ENCODE results near the gene PRSS8.
"Not testable (repeated sequence)": the region's sequence is repeated elsewhere in the genome, so short reads cannot be mapped to it uniquely, and the experiment has no call there.

Gene PRSS8

GRCh38 chr16:31179219-31179746 is 43.8 kb upstream of the PRSS8 start:
- peak overlapping the region; percentile 73 for H3K4me3 ChIP-seq (ENCODE audit: low read depth, low read length)
- TF ChIP-seq, protein P1, sequence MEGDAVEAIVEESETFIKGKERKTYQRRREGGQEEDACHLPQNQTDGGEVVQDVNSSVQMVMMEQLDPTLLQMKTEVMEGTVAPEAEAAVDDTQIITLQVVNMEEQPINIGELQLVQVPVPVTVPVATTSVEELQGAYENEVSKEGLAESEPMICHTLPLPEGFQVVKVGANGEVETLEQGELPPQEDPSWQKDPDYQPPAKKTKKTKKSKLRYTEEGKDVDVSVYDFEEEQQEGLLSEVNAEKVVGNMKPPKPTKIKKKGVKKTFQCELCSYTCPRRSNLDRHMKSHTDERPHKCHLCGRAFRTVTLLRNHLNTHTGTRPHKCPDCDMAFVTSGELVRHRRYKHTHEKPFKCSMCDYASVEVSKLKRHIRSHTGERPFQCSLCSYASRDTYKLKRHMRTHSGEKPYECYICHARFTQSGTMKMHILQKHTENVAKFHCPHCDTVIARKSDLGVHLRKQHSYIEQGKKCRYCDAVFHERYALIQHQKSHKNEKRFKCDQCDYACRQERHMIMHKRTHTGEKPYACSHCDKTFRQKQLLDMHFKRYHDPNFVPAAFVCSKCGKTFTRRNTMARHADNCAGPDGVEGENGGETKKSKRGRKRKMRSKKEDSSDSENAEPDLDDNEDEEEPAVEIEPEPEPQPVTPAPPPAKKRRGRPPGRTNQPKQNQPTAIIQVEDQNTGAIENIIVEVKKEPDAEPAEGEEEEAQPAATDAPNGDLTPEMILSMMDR (IDR thresholded peaks at IDR 0.05; ENCODE audit: borderline replicate concordance, insufficient read depth, low read depth, low read length), result no peak

- TF ChIP-seq, protein P1 (IDR thresholded peaks at IDR 0.05; ENCODE audit: borderline replicate concordance, insufficient read depth, low read depth, low read length), result no peak
- no peak overlapping the region for H3K4me3 ChIP-seq (ENCODE audit: low read depth, low read length)
These were observed 41.6 kb upstream of the PRSS8 start for GRCh38 chr16:31177136-31177535.

DNA sequence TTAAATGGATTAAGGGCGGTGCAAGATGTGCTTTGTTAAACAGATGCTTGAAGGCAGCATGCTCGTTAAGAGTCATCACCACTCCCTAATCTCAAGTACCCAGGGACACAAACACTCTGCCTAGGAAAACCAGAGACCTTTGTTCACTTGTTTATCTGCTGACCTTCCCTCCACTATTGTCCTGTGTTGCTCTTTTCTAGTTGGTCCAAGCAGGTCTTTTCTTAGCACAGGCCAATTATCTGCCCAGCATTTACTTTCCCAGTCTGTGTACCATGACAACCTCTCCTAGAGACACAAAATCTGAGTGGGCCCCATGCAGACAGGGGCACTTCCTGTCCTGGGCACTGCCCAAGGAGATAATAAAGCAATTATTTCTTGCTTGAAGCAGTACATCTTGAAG is 34.5 kb upstream of the PRSS8 start:
- H3K4me3 ChIP-seq (ENCODE audit: low read depth, low read length), result not testable (repeated sequence)

DNA sequence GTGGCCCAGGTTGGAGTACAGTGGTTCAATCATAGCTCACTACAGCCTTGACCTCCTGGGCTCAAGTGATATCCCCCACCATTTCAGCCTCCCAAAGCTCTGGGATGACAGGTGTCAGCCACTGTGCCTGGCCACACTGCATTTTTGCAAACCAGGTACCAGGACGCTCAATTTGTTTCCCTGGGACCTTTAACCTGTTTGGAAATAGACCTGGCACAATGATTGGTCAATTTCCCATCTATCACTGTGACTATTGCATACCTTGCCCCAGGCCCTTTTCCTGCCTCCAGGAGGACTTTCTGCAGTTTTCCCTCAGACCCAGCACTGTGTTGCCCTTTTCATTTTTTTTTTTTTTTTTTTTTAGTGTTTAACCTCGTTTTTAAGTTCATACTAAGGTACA is 33.3 kb upstream of the PRSS8 start:
- TF ChIP-seq, protein P1 (IDR thresholded peaks at IDR 0.05; ENCODE audit: borderline replicate concordance, insufficient read depth, low read depth, low read length), result no peak

GRCh38 chr16:31167315-31167714 is 31.8 kb upstream of the PRSS8 start:
- no peak overlapping the region for H3K4me3 ChIP-seq (ENCODE audit: low read depth, low read length)
- TF ChIP-seq, protein P1 (IDR thresholded peaks at IDR 0.05; ENCODE audit: borderline replicate concordance, insufficient read depth, low read depth, low read length), result no peak

More for the DNA sequence above, 33.3 kb upstream of the PRSS8 start:
- no peak overlapping the region for H3K4me3 ChIP-seq (ENCODE audit: low read depth, low read length)

GRCh38 chr16:31157136-31157535 is 21.6 kb upstream of the PRSS8 start:
- TF ChIP-seq, protein P1 (IDR thresholded peaks at IDR 0.05; ENCODE audit: borderline replicate concordance, insufficient read depth, low read depth, low read length), result no peak
- H3K4me3 ChIP-seq (ENCODE audit: low read depth, low read length), result no peak overlapping the region

GRCh38 chr16:31150976-31151375 is 15.4 kb upstream of the PRSS8 start:
- H3K4me3 ChIP-seq (ENCODE audit: low read depth, low read length), result not testable (repeated sequence)

DNA sequence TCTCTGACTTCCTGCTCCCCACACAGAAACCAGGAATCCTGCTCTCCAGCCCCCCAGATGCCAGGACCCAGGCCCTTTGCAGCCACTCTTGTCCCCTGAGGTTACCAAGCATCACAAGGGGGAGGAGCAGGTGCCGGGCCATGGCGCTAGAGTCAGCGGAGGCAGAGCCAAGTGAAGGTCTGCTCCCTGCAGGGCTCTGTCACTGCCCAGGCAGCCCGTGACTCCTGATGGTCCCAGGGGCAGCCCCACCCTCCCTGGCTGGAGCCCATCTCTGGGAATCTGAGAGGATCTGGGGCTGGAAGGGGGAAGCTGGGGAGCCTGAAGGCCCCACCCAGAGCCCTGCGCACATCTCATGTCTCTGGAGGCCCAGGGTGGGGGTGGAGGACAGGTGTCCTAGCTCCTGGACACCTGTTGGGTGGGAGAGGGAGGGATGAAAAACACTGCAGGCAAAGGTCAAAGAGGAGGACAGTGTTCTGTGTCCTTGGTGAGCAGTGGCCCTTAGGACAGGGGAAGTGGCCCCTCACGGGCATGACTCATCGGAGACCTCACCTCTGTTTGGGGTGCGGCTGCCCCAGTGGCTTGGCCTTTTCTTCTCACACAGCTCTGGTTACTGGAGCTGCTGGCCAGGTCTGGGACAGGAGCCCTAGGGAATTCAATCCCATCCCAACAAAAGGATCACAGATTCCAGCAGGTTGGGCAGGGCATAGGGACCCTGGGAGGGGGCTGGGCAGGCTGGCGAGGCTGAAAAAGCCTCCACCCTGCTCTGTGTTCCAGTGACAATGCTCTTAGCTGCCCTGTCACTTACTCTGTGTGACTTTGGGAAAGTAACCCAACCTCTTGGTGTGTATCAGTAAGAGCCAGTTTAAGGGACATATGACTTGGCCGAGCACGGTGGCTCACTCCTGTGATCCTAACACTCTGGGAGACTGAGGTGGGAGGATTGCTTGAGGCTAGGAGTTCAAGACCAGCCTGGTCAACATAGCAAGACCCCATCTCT is 14.7 kb upstream of the PRSS8 start, which contains the start of gene PRSS36:
Gene PRSS36 (minus strand): TSS at position 173 of the 997 bp plus-strand sequence. CDS start 31 bp downstream, at position 142.
- TF ChIP-seq, protein P1 (IDR thresholded peaks at IDR 0.05; ENCODE audit: borderline replicate concordance, insufficient read depth, low read depth, low read length), result no peak
- no peak within 1 kb of the TSS for H3K4me3 ChIP-seq (ENCODE audit: low read depth, low read length)
